ENCODE results near the gene CTXND1. TPM values are rescaled to one million over a fixed set of nuclear protein-coding genes. Genes with fewer than 3 reads are reported as not detected.

Gene CTXND1
- total and polyA plus RNA-seq, 2 of the 8 experiments (the other 6 are each of a cell fraction or from before 2014, with no cell fraction given) = 0.03 TPM; not detected in 1

- TF ChIP-seq EZH2 (IDR thresholded peaks at IDR 0.05; ENCODE audit: low read depth, low read length, severe bottlenecking) (no peak), HDAC6 (IDR thresholded peaks at IDR 0.05; ENCODE audit: low read depth, low read length) (no peak), FOSL1 (IDR thresholded peaks at IDR 0.05; ENCODE audit: insufficient read depth, low read depth, low read length) (no peak), NRF1 (IDR thresholded peaks at IDR 0.05; ENCODE audit: low read depth, low read length) (no peak), HDAC2 (IDR thresholded peaks at IDR 0.05; ENCODE audit: borderline replicate concordance in 1 of 2, low read depth in 2 of 2, low read length in 2 of 2) (no peak)
Measured at GRCh38 chr15:80194186-80194585, 57.8 kb downstream of the CTXND1 start (continued).

Measured in H1 (cell line).